C4-2B (cell line): ENCODE data around the gene INAFM2.

Experiments
- H3K27ac ChIP-seq: fragments of 450-650 bp; 2 replicates; pipeline ENCODE4 v1.5.1; 2017
- CTCF ChIP-seq: fragments of 450-650 bp; conservative IDR thresholded peaks from 2 replicates; pipeline ENCODE4 v1.5.1; 2017; ENCODE audit warnings: mild to moderate bottlenecking
- ZFX ChIP-seq: fragments of 450-650 bp; IDR thresholded peaks from 2 replicates; pipeline ENCODE4 v1.6.1; 2017

Gene INAFM2

GRCh38 chr15:40279437-40280141 lies 43.9 kb upstream of the INAFM2 start:
- H3K27ac ChIP-seq, result no peak overlapping the region
- peak; percentile 99 for TF ChIP-seq CTCF
- no peak for TF ChIP-seq ZFX

GRCh38 chr15:40280260-40281056 lies 43.0 kb upstream of the INAFM2 start:
- no peak overlapping the region for H3K27ac ChIP-seq
- TF ChIP-seq CTCF (no peak), ZFX (no peak)

GRCh38 chr15:40281057-40281800 lies 42.3 kb upstream of the INAFM2 start:
- TF ChIP-seq CTCF (no peak), ZFX (no peak)
- H3K27ac ChIP-seq, result no peak overlapping the region

GRCh38 chr15:40281801-40282146 lies 41.7 kb upstream of the INAFM2 start:
- TF ChIP-seq ZFX (no peak), CTCF (no peak)

GRCh38 chr15:40282147-40282868 lies 41.2 kb upstream of the INAFM2 start:
- no peak overlapping the region; the same call in 1 of the 2 replicates for H3K27ac ChIP-seq
- TF ChIP-seq CTCF (peak; percentile 83), ZFX (no peak)

More at GRCh38 chr15:40281801-40282146, 41.7 kb upstream of the INAFM2 start:
- H3K27ac ChIP-seq, result no peak overlapping the region

GRCh38 chr15:40282869-40283614 lies 40.5 kb upstream of the INAFM2 start, which contains the start of gene ANKRD63:
TSS of gene ANKRD63 (minus strand) at chr15:40283064. CDS start at chr15:40282586, 478 bp downstream.
- H3K27ac ChIP-seq, result no peak within 1 kb of the TSS; the same call in 1 of the 2 replicates
- TF ChIP-seq ZFX (no peak), CTCF (no peak)
